ENCODE data around the gene LPCAT1. TPM values are rescaled to one million over a fixed set of nuclear protein-coding genes. Genes with fewer than 3 reads are reported as not detected.
"Not testable (repeated sequence)": the region's sequence is repeated elsewhere in the genome, so short reads cannot be mapped to it uniquely, and the experiment has no call there.

LPCAT1 gene
- total RNA-seq, 1 donor from 2014 or later: 18.7 TPM

GRCh38 chr5:1467341-1468246, 56.2 kb downstream of the LPCAT1 start:
- DNase-seq (ENCODE audit: low read depth in 2 of 2): no peak

GRCh38 chr5:1466631-1467265, 57.0 kb downstream of the LPCAT1 start:
- no peak for DNase-seq (ENCODE audit: low read depth in 2 of 2)

- no peak for DNase-seq (ENCODE audit: low read depth in 2 of 2)
Observed at GRCh38 chr5:1465966-1466471, 57.7 kb downstream of the LPCAT1 start.

GRCh38 chr5:1465117-1465516, 58.6 kb downstream of the LPCAT1 start:
- no peak for DNase-seq (ENCODE audit: low read depth in 2 of 2)

GRCh38 chr5:1464511-1464910, 59.2 kb downstream of the LPCAT1 start:
- no peak for DNase-seq (ENCODE audit: low read depth in 2 of 2)

- no peak for DNase-seq (ENCODE audit: low read depth in 2 of 2)
Observed at GRCh38 chr5:1464096-1464446, 59.7 kb downstream of the LPCAT1 start.

GRCh38 chr5:1463326-1464095, 60.2 kb downstream of the LPCAT1 start:
- no peak for DNase-seq (ENCODE audit: low read depth in 2 of 2)

GRCh38 chr5:1462358-1462757, 61.4 kb downstream of the LPCAT1 start:
- no peak for DNase-seq (ENCODE audit: low read depth in 2 of 2)

- DNase-seq (ENCODE audit: low read depth in 2 of 2): no peak
Observed at GRCh38 chr5:1461396-1461795, 62.4 kb downstream of the LPCAT1 start.

- DNase-seq (ENCODE audit: low read depth in 2 of 2): no peak
Observed at GRCh38 chr5:1460054-1460682, 63.6 kb downstream of the LPCAT1 start.

- DNase-seq (ENCODE audit: low read depth in 2 of 2): not testable (repeated sequence)
Observed at GRCh38 chr5:1459435-1459834, 64.3 kb downstream of the LPCAT1 start.

GRCh38 chr5:1456110-1456881, 67.5 kb downstream of the LPCAT1 start:
- not testable (repeated sequence) for DNase-seq (ENCODE audit: low read depth in 2 of 2)

- DNase-seq (ENCODE audit: low read depth in 2 of 2): no peak
Observed at GRCh38 chr5:1453613-1454012, 70.1 kb downstream of the LPCAT1 start.

- no peak for DNase-seq (ENCODE audit: low read depth in 2 of 2)
Observed at GRCh38 chr5:1449081-1449630, 74.6 kb downstream of the LPCAT1 start.

- DNase-seq (ENCODE audit: low read depth in 2 of 2): no peak
Observed at GRCh38 chr5:1448511-1449011, 75.2 kb downstream of the LPCAT1 start.

- no peak for DNase-seq (ENCODE audit: low read depth in 2 of 2)
Observed at GRCh38 chr5:1447671-1448361, 75.9 kb downstream of the LPCAT1 start.

- no peak for DNase-seq (ENCODE audit: low read depth in 2 of 2)
Observed at GRCh38 chr5:1446602-1447343, 77.0 kb downstream of the LPCAT1 start.

GRCh38 chr5:1445689-1446601, 77.8 kb downstream of the LPCAT1 start:
- DNase-seq (ENCODE audit: low read depth in 2 of 2): no peak

Measured in dermis microvascular lymphatic vessel endothelial cell (primary cell).